Stromal cell of bone marrow (primary cell): ENCODE measurements around the gene PTGS1.
"Not testable (repeated sequence)": the region's sequence is repeated elsewhere in the genome, so short reads cannot be mapped to it uniquely, and the experiment has no call there.

ENCODE experiments used
- DNase-seq: peaks from one replicate; pipeline ENCODE4 v3.0.0-alpha.2; 2012; ENCODE audit warnings: low read depth

Gene PTGS1

DNA sequence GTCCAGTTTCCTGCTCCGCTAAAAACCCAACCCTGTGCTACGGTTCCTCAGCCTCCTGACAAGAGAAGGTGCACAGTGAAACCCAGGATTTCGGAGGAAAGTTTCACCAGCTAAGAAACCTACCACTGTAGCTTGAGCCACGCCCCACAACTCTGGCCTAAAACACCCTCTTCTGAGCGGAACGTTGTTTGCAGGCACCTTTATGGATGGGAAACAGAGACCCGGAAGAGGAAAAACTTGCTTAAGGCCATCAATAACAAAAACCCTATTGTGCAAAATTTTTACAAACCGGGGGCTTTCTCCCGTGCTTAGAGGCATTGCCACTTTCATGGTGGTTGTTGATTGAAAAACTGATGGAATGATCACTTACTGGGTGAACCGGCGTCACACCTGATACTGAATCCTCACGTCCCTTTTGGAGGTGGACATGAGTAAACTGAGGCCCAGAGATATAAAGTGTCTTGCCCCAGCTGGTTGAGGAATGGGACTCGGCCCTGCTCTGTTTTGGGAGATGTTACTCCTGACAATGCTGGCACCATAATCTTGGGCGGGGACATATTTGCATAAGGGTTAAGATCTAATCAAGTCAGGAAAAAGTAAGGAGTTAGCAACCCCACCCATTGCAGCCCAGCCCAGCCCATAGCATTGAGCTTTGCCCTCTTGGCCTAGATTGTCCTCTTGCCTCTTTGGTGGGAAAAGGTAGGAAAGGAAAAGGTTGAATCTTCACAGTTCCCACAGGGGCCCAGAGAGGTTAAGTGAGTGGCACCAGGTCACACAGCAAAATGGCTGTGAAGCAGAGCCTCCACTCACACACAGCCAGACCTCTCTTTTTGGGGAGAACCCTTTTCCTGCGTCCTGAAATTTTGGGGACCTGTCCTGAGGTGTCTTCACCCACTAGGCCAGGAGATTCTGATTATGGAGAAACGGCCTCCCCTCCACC lies 23.2 kb upstream of the PTGS1 start:
- DNase-seq, result no peak

DNA sequence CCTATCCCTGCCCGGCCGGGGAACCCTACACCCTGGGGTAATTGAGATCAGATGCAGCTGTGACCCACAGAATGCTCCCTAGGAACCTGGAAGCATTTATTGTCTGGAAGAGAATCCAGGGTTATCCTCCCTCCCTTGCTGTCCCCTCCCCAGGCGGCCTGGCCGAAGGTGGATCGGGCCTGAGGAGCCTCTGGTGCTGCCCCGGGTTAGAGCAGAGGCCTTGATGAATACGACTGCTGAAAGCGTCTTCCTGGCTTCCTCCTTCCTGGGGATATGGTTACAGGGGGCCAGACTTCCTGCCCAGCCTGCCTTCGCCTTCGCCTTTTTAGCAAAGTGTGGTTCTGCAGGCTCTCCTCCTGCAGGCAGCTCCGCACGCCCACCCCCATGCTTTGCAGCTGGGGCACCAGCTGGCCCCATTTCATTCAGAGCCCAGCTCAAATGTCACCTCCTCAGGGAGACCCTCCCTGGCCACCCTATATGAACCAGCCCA lies 22.5 kb upstream of the PTGS1 start:
- DNase-seq, result no peak

DNA sequence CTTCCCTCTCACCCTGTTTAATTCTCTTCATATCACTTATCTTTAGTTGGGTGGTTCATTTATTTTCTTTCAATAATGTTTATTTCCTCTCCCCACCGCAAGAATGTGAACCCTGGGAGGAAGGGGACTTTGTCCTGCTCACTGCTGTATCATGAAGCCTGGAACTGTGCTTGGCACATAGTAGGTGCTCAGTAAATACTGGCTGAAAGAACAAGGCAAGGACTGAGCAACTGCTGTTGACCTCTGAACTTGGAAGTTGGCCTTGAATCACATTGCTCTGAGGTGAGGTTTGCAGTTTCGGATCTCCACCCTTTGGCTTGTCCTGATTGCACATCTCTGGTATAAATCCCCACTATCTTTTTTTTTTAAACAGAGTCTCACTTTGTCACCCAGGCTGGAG lies 22.0 kb upstream of the PTGS1 start:
- no peak for DNase-seq

- DNase-seq, result no peak
Observed at GRCh38 chr9:122349201-122349600, 21.6 kb upstream of the PTGS1 start.

- peak; percentile 50 for DNase-seq
Observed at GRCh38 chr9:122350577-122351355, 20.1 kb upstream of the PTGS1 start.

DNA sequence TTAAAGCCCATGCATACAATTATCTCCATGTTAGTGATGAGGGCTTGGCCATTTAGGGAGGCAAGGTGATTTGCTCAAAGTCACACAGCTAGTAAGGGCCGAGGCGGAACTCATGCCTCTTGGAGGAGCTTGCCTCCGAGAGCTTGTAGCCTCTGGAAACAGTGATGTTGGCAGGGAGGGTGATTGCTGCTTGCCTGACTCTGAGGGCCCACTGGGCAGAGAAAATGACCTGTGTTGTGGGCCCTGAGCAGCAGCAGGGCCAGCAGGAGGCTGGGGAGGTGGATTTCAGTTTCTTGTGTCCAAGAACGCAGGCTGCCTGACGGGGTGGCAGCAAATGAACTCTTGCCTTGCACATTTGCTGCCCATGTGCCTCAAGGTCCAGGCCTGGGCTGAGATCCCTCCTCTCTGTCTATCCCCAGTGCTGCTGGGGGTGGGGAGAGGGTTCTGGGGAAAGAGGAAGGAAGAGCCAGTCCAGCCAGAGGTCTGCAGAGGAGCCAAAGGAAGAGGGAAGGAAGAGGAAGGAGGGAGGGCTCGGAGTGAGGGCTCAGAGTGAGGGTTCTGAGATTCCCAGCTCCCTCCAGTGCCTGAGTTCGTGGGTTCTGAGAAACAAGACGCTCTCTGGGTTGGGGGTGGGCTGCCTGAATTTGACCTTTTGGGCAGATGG lies 16.2 kb upstream of the PTGS1 start:
- DNase-seq, result no peak

DNA sequence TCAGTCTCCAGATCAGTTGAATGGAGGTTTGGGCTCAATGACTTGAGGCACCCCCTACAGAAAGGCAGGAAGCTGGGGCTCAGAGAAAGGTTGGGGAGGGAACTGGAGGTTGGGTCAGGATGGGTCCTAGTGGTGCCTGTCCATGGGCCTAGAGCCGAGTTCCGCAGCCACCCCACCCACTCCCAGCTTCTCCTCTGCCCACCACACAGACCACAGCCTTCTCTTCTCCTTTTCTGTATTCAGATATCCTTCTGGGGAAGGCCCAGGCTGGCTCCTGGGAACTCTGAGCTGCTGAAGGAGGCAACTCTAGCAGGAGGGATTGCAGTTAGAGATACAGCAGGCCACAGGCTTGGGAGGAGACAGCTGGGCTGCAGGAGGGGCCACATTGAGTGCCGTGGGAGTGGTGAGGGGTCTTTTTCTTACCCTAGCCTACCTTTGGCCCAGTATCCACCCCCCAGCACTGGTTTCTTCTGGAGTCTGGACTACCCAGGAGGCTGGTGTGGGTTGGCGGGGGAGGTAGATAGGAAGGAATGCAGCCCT lies 15.4 kb upstream of the PTGS1 start:
- no peak for DNase-seq

DNA sequence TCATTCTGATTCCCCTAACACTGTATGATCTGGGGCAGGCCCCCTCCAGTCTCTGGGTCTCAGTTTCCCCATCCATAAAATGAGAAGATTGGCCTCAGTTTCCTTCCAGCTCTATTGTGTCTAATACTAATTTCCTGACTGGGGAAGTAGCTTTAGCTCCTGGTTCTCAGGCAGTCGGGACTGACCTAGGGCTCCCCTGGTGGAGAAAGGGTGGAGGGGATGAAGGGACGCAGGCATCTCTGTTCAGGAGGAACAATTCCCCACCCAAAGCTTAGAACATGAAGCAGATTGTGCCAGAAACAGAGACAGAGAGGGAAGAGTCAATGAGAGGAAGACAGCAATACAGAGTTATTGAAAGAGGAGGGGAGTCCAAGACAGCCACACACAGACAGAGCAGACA lies 14.2 kb upstream of the PTGS1 start:
- DNase-seq, result no peak

GRCh38 chr9:122360891-122361290 lies 9.9 kb upstream of the PTGS1 start:
- DNase-seq, result no peak

- DNase-seq, result not testable (repeated sequence)
Observed at GRCh38 chr9:122363131-122363530, 7.7 kb upstream of the PTGS1 start.

GRCh38 chr9:122364117-122364782 lies 6.6 kb upstream of the PTGS1 start:
- DNase-seq, result no peak

GRCh38 chr9:122364783-122365150 lies 6.1 kb upstream of the PTGS1 start:
- DNase-seq, result peak; percentile 46

DNA sequence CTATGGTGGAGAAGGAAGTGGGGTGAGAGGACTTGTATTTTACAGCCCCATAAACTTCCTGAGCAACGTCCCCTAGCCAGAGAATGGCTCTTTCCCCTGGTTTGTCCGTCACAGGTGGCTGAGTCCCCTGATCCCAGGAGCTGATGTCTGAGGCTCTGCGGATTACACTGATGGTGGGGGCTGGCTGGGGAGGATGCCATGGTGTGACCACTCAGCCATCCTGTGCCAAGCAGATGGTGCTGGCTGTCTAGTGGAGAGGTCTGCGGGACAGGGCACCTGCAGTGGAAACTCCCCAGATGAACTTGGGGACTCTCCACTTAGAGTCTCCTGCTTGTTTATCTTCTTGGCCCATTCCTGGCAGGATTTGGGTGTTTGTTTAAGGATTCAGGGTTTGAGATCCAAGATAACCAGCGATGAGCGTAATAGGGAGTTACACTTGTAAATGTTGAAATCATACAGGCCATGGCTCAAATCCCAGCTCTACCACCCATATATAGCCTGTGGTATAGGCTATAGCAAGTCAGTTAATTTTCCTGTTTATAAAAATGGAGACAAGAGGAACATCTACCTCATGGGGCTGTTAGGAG lies 4.7 kb upstream of the PTGS1 start:
- DNase-seq, result no peak

GRCh38 chr9:122367065-122367464 lies 3.8 kb upstream of the PTGS1 start:
- DNase-seq, result no peak

DNA sequence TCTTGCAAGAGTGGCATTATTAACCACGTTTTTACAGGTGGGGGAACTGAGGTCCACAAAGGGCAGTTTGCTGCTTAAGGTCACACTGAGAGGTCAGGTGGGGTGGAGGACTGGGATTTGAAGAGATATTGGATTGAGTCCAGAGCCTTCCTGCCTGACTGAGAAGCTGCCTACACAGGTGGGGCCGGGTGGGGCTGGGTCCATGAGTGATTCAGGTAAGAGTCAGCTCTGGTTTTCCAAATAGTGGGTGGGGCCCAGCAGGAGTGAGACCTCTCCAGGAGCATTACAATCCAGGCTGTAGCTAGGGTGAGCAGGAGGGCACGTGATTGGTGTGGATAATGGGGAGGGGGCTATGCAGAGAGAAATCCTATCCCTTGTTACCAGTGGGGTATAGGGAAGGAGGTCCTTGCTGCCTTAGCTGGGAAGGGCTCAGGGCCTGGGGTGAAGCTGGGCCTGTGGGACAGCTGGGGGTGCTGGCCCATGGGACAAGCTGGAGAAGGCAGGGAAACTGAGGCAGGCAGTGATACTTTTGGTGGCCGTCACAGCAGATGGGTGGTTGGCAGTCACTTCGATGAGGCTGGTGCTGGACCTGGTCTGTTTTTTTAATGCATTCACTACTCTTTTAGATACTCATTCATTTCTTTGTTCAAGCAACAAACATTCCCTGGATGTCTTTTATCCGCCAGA lies 2.9 kb upstream of the PTGS1 start:
- DNase-seq, result no peak

DNA sequence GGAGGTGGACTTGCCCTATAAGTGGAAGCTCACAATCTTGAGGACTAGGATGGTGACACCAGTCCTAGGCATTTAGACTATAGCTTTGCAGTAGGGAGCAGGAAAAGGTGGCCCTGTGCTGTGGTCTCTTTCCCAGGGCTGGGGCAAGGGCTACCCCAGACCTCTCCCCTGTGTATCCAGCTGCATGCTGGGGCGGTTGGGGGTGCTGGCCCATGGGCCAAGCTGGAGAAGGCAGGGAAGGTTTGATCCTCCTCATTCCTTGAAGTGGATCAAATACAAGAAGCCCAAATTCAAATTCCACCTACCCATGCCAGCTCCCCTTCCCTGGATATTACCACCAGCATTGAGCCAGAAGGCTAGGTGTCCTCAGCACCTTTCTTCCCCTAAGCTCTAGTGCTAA lies 2.2 kb upstream of the PTGS1 start:
- DNase-seq, result no peak

GRCh38 chr9:122370303-122370702 lies 521 bp upstream of the PTGS1 start:
- DNase-seq, result no peak

DNA sequence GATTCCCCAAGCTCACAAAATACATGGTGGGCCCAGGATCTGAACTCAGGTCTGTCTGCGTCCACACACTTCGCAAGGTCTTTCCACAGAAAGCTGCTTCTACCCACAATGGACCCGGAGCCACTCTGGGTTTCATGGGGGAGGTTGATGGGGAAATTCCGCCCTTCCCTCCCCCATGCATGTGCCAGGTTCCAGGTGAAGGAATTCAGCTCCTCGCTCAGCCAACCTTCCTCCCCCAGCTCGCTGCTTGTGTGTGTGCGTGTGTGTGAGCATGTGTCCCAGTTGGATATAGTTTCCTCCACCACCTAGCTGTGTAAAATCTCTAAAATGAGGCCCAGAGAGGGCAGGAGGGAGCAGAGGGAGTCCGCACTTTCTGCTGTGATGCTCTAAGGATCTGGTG lies 1.0 kb downstream of the PTGS1 start:
- no peak for DNase-seq

DNA sequence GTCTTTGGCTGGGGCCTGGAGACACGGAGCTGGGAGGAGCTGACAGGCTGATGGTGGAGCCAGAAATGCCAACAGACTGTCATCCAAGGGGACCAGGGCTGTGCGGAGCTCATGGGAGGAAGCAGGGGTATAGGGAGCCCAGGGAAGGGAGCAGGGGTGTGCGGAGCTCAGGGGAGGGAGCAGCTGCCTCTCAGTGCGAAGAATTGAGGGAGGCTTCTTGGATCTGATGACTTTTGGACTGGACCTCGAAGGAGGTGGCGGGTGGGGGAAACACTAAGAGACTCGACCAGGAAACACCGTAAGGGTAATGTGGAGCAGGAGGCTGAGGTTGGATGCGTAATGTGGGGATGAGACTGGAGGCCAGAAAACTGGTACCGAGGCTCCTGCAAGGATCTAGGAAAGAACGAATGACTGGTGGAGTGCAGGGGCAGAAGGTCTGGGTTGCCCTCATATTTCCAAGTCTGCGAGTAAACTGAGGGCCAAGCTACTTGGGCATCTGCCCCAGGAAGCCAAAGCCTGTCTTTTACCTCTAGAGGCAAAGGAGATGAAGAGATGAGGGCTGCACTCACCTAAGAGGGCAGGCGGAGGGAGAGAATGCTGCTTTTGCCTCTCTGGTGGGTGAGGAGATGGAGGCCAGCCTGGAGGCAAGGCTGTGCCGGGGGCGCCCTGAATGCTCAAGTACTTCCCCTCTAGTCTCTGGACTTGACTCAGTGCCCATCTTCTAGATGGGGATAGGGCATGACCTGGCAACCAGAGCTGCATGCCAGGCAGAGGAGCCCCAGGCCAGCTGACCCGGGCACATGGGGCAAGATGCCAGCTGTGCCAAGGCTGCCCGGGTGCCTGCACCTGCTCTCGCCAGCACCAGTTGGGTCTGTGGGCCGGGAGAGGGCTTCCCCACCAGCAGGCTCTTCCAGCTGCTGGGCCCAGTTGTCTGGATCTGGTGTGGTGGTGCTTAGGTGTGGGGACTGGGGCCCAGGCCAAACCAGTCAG lies 2.3 kb downstream of the PTGS1 start:
- DNase-seq, result no peak
